ENCODE data around the gene PROZ.

The PROZ gene

DNA sequence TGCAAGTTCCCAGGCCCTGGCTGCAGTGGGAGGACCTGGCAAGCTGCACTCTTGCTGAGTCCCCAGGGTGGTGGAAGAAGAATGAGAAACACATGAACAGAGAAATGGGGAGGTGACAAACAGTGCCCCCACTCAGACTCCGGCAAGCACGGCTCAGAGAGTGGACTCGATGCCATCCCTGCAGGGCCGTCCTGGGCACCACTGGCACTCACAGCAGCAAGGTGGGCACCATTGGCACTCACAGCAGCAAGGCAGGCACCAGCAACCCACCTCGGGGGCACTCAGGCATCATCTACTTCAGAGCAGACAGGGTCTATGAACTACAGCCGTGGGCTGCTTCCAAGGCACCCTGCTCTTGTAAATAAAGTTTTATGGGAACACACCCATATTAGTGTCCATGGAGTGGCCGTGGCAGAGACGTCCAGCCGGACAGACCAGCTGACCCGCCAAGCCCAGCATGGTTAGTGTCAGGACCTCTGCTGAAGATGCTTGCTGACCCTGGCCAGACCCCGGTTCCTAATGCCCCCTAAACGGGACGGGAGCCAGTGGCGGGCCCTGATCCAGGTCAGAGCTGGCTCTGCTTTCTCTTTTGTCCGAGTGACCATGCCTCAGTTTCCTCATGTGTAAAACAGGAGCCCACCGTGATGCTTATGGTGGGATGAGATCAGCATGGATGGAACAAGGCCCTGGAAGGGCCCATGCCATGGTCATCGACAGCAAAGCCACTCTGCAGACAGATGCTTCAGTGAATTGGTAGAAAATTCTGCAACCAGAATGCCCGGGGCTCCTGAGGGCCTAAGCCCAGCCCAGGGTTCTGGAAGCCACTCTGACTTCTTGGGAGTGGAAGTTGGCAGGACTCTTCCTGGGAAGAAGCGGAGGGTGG, 37.9 kb upstream of the PROZ start:
- DNase-seq, result no peak

DNA sequence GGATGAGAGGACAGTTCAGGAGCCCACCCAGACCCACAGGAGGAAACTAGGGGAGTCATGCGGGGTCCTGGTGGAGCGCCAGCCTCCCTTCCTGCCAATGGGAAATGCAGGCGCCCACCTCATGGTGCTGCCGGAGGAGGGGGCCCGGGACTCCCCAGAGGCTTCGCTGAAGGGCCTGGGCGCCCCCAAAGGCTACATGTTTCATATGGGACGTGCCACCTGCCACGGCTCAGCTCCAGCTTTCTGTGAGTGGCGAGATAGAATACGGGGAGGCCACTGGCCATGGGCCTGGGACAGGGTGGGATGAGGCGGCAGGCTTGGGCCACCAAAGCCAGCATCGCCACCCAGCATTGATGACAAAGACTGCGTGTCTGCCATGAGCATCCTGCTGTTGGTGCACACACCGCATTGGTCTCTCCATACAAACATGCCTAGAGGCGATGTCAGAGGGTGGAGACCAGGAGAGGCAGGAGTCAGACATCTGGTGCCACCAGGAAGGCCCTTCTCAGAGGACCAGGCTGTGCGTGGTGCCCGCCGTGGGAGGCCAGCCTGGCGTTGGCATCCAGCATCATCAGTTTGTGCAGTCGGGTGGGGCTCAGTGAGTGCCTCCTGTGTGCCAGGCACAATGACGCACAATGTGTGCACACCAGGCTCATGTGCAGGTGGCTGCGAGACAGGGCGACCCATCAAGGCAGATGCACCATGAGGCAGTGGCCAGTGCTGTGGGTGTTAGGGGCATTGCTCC, 37.1 kb upstream of the PROZ start:
- no peak for DNase-seq

DNA sequence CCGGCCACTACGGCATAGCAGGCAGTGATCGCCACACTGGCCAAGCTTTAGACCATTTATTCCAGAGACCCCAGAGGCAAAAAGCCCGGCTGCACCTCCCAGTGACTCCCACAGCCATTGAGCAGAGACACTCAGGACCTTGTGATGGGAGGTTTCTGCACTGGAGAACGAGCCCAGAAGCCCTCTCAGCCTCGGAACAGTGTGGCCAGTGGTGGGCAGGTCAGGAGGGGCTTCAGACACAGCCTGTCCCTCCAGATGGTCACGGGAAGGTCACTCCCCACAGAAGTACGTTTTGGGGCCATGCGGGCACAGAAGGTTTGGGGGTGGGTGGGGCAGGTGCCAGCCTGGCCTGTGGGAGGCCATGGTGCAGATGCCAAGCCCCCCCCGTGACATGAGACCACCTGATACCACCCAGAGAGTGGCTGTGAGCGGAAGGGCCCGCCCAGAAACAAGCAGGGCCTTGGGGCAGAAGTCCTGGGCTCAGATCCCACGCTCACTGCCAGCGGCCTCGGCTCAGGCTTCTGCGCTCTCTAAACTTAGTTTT, 36.4 kb upstream of the PROZ start:
- DNase-seq, result no peak

DNA sequence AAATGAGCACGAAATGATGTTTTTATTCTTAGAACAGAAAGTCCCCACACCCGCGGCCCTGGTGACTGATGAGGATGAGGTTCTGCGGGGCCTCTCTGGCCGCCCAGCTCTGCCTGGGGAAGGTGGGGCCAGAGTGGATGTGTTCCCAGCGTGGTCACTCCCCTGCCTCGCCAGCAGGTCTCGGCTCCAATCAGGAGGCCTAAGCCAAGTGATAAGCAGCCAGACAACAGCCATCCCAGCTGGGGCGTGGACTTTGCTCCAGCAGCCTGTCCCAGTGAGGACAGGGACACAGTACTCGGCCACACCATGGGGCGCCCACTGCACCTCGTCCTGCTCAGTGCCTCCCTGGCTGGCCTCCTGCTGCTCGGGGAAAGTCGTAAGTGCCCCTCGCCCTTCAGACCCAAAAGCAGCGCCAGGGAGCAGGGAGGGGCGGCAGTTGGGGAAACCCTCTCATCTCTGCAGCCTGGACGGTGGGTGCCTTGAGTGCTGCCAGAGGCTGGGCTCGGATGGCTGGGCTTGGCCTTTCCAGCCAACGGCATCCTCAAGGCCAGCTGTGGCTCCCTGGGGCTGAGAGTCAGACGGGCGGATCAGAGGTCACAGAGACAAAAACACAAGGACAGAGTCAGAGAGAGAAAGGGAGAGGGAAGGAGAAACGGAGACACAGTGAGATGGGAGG, 35.8 kb upstream of the PROZ start, which contains the start of gene F10:
Gene F10, plus strand, starts transcription at position 250 of the 676 bp plus-strand sequence. Its CDS starts 57 bp downstream, at position 307.
- DNase-seq, result no peak

DNA sequence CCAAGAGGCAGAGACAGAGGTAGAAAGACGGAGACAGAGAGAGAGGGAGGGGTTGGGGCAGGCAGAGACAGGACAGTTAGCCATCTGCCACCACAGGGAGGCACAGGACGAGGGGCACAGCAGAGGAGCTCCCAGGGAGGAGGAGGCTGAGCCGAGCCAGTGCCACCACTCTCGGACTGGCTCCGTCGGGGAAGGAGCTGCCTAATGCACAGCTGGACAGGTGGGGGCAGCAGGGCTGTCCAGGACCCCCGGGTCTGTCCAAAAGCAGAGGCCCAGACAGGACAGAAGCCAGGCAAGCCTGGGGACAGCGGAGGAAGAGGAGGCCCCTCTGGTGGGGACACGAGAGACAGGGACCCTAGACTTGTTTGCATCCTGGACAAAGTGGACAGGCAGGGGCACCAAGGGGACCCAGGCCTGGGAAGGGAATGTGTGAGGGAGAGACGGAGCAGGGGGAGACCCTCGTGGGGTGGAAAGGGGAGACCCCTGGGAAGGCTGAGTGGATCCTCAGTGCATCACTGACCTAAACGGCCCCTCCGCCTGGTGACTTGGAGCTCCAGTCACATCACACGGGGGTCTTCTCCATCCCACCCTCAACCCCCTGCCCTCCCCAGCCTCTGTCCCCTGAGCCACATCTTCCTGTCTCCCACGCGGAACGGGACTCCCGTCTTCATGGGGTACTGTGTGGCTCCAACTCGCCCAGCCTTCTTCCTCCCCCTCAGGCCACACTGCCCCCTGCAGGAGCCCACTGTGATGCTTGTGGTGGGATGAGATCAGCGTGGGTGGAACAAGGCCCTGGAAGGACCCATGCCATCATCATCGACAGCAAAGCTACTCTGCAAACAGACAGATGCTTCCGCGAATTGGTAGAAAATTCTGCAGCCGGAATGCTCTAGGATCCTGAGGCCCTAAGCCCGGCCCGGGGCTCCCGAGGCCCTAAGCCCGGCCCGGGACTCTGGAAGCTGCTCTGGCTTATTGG, 34.9 kb upstream of the PROZ start:
- DNase-seq, result no peak

DNA sequence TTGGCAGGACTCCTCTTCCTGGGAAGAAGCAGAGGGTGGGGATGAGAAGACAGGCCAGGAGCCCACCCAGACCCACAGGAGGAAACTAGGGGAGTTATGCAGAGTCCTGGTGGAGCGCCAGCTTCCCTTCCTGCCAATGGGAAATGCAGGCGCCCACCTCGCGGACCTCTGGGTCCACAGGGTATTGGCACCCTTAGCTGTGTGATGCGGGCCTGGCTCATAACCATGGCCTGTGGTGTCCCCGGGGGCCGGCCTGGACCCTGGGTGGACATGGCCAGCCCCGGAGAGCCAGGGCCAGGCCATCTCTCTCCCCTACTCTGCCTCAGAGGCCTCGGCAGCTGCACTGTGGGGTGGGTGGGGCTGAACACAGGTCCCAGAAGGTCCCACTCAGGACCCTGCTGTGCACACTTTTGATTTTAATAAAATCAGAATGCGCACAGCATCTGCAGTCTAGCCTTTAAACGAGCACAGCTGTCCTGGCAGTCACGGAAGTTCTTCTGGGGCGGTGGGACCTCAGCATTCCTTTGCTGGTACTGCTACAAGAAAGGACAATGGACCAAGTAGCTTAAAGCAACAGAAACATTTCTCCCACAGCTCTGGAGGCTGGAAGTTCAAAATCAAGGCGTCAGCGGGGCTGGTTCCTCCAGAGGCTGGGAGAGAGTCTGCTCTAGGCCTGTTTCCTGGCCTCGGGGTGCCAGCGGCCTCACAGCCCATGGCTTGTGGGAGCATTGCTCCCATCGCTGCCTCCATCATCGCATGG, 34.1 kb upstream of the PROZ start:
- no peak for DNase-seq

DNA sequence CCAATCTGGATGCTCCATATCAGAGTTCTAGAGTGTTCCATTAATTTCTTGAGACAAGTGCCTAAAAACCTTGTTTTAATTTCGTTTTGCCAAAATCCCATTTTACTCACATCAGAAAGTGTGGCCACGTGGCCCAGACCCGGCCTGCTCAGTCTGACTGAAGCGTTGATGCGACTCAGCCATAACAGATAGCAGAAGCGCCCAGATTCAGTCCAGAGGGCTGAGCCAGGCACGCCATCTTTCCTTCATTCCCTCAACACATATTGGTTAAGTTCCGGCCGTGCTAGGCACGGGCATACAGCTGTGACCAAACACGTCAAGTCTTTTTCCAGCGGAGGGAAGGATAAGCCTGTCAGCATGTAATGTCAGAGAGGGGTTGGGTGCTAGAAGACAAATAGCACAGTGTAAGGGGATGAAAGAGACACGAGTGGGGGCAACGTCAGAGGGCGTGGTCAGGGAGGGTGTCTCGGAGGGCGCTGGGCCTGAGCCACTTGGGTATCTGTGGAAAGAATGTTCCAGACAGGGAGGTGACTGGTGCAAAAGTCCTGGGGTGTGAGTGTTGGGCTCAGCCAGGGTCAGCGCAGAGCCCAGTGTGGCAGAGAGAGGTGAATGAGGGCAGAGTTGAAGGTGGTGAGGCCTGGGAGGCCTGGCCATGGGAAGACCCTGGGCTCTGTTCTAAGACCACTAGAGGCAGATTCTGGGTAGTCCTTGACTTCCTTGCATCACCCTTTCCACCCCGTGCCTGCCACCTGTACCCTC, 32.8 kb upstream of the PROZ start:
- no peak for DNase-seq

DNA sequence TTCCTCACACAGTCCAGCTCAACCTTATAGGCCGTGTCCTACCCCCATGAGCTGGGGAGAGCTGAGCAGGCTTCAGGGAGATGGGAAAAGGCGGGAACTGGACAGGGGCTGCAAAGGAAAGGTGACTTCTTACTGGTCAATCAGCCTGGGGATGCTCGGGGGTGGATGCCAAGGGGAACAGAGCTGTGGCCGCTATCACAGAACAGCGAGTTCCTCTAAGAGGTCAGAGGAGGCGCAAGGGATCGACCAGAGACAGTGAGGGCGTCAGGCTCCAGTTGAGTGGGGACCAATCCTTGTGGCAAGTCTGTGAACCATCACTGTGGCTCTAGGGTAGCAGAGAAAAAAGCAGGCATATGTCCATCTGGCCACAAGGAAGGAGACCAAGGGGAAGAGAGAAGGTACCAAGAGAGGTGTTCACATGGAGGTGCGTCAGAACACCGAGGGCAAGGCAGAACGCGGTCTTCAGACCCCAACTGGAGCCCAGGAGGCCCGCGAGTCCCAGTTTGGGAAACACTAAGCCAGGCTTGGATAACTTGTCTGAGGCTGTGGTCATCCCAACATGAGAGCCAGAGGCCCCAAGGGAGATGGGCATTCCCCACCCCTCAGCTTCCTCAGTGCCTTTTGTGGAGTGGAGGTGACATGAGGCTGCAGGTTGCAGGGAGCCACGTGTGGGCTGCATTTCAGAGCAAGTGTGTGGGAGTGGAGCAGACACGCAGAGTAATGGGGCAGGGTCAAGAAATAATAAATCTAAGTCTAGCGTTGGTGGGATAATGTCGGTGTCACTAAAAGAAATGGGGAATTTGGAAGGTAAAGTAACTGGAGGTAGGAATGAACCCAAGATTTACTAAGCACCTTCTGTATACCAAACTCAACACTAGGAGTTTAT, 31.9 kb upstream of the PROZ start:
- DNase-seq, result no peak

DNA sequence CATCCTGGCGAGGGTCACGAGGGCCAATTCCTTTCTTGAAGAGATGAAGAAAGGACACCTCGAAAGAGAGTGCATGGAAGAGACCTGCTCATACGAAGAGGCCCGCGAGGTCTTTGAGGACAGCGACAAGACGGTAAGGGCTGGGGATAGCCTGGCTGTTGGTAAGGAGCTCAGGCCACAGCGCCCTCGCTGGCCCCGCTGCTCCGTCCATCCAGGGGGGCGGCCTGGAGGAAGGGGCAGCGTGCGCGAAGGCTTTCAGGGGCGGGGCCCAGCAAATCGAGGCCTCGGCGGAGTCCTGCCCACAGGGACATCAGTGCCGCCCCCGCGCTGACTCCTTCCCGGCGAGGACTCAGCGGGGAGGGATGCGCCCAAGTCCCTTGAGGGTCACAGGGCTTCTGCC, 29.0 kb upstream of the PROZ start:
- DNase-seq, result no peak

DNA sequence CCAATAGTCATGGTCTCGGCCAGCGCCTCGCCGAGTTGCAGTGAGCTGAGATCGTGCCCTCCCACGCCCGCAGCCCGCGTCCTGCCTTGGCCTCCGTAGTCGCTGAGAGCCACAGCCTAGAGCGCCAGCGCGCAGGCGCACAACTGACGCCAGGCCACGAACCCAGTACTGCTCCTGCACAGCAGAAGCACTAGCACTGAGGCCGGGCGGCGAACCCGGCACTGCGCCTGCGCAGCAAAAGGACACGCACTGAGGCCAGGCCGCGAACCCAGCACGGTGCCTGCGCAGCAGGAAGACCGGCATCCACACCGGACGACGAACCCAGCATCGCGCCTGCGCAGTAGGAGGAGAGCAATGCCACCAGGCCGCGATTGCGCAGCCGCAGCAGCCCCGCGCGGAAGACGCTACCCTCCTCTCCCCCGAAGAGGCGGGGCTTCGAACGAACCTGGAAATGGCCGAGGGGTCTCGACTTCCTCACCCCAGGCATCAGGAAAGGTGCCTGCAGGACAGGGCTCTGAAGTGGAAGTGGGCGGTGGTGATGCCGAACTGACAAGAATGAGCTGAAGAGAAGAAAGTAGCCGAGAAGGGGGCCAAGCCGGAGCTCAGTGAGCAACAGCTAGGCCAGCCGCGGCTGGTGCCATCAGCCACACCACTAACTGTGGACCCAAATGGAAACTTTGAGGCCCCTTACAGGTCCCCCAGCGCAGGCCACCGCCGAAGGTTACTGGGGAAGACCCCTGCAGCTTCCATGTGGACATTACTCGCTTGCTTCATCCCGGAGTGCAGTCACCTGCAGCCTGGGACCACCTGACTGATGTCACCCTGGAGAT, 28.3 kb upstream of the PROZ start:
- no peak for DNase-seq

DNA sequence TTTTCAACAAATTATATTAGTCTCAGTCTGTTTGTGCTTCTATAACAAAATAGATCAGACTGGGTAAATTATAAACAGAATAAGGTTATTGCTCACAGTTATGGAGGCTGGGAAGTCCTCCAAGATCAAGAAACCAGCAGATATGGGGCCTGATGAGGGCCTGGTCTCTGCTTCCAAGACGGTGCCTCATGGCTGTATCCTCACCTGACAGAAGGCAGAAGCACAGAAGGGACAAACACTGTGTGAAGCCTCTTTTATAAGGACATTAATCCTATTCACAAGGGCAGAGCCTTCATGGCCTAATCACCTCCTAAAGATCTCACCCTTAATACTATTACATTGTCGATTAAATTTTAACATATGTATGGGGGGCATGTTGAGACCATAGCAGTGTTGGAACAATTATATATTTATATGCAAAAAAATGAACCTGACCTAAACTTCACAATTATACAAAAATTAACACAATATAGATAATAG, 23.1 kb upstream of the PROZ start:
- no peak for DNase-seq

DNA sequence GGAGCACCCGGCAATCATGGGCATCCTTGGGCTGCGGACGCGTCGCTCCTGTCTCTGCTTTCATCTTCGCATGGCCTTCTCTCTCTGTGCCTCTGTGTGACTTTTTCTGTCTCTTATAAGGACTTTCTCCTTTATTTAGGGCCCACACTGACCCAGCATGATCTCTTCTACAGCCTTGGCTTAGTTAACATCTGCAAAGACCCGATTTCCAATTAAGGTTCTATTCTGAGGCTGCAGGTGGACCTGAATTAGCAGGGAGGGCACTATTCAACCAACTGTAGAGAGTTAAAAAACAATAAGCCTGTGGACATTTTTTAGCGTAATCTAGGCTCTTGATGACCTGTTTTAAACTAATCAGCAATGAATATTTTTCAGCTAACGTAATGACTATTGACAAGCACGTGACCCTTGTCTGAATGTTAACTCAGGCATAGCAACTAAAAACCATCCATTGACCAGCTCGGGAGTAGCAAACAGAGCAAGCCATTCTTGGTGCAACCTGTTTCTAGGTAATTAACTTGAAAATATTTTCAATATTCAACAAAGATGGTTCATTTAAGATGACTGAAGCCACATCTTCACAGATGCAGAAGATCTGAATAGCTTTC, 20.7 kb upstream of the PROZ start:
- DNase-seq, result no peak

DNA sequence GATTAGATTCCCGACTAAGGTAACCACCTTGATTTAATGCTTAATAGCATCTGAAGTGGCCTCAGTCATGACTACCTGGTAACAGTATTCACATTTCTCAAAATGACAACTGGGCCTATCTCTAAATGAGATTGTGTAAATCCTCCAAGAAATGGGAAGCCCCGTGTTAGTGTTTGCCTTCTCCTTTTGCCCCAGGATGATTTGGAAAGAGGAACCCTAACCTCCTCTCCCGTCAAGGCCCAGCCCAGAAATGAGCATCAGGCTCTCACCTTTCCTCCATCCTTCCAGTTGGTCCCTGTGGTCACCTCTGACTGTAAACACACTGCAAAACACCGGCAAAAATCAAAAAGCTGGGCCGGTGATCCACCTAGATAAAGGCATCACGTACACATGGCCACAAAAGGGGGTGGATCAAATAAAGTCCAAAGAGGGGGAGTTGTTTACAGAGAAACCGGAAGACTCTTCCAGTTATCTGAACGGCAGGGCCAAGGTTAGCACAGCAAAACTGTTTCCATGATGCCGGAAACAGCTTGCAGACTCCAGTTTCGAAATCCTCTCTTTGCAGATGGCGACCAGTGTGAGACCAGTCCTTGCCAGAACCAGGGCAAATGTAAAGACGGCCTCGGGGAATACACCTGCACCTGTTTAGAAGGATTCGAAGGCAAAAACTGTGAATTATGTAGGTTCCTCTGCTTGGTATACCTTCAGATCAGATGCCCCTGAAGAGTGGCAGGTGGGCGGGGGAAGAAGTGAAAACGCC, 19.5 kb upstream of the PROZ start:
- no peak for DNase-seq

DNA sequence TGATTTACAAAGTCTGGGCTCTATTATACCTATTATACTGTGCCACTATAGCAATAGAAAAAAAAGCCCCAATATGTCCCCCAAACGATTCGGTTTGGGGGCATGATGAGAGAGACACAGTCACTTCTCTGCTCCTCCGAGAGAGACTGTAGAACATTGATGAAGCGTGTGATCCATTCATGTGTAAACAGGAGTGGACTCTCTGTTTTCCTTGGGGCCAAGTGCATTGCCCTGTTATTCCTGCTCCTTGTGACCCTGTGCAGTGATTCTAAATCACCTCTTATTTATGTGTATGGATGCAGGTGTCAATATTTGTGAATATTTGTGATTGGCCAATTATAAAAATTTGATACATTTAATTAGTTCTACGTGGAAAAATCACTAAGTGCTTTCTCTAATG, 18.9 kb upstream of the PROZ start:
- no peak for DNase-seq

DNA sequence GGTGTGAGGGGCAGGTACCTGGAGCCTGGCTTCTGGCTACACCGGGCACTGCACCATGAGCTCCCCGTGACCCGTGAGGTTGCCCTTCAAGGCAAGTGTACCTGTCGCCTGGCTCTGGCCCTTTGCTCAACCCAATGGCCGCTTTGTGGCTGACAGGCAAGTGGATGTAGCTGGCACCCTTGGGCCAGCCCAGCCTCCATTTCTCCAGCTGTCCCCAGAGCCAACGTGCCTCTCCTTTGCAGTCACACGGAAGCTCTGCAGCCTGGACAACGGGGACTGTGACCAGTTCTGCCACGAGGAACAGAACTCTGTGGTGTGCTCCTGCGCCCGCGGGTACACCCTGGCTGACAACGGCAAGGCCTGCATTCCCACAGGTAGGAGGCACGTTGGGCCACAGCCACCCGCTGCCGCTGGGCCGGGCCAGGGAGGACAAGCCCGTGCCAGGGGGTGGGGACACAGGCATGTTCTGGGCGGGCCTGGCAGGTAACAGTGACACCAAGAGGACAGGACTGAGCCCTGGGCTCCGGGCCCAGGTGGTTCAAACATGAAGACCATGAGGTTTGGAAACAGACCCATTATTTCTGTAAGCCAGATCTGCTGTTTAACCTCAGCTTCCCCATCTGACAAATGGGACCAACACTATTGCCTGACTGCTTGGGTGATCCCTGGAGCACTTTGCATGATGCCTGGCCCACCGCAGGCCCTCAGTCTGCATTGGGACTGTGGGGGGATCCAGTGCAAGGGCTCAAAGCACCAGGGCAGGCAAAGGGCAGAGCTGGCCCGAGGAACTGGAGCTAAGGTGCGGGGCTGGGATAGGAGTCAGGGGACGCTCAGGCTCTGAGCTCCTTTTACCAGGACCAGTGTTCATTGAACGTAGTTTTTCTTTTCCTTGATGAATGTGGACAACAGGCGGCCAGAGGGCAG, 17.5 kb upstream of the PROZ start:
- DNase-seq, result no peak

DNA sequence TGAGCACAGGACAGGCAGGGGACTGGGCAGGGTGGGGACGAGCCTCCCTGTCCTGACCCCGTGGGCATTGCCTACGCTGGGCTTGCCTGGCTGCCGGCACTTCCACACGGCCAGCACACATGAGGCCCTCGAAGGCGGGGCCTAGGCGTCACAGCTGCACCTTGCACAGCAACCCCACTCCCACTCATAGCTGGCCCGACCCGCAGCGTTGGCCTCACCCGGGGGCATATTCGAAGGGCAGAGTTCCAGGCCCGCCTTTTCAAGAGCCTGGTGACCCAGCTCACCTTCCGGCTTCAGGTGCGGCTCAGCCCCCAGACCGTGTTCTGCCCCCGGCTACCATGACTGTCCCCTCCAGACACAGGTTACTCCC, 16.9 kb upstream of the PROZ start:
- no peak for DNase-seq

Data from NCI-H1694 (cell line).